Stimulated activated CD4-positive, alpha-beta T cell treated with anti-CD3 and anti-CD28 coated beads, Interleukin-4, amount 100 ng/mL, for 48 hours (primary cell): ENCODE measurements around the gene MLEC.

ENCODE experiments used
- DNase-seq, 2 donors: peaks; one replicate each; pipeline ENCODE4 v3.0.0-alpha.2; 2020; ENCODE audit warnings: low read depth in 2 of 2

The MLEC gene, protein sequence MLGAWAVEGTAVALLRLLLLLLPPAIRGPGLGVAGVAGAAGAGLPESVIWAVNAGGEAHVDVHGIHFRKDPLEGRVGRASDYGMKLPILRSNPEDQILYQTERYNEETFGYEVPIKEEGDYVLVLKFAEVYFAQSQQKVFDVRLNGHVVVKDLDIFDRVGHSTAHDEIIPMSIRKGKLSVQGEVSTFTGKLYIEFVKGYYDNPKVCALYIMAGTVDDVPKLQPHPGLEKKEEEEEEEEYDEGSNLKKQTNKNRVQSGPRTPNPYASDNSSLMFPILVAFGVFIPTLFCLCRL

DNA sequence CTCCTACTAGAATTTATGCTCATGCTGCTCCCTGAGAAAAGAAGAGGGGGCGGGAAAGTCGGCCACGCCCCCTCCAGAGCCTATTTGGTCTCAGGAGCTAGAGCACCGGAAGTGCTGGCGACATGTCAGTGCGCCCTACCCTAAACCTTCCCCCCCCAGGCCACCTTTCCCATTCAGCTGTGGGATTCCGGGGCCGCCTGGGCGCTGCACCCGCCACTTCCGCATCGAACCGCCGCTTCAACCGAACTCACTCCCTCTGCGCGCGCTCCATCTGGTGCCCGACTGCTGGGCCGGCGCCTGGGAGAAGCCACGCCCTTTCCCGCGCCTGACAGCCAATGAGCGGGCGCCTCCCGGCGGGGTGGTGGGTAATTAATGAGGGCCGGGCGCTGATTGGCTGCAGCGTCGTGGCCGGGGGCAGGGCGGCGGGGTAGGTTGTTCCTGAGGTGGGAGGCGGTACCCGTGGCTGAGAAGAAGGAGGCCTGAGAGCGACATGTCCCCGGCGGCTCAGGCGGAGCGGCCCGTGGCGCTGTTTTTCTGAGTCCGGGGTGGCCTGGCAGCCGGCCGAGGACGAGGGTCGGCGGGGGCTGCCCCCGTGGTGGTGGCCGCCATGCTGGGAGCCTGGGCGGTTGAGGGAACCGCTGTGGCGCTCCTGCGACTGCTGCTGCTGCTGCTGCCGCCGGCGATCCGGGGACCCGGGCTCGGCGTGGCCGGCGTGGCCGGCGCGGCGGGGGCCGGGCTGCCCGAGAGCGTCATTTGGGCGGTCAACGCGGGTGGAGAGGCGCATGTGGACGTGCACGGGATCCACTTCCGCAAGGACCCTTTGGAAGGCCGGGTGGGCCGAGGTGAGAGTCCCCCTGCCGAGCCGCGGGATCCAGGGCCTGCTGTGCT, at the start of gene MLEC:
Gene MLEC (plus strand): TSS at position 460 of the 888 bp plus-strand sequence. CDS start 148 bp downstream, at position 608.
- DNase-seq = peak; percentile 98 to 99

DNA sequence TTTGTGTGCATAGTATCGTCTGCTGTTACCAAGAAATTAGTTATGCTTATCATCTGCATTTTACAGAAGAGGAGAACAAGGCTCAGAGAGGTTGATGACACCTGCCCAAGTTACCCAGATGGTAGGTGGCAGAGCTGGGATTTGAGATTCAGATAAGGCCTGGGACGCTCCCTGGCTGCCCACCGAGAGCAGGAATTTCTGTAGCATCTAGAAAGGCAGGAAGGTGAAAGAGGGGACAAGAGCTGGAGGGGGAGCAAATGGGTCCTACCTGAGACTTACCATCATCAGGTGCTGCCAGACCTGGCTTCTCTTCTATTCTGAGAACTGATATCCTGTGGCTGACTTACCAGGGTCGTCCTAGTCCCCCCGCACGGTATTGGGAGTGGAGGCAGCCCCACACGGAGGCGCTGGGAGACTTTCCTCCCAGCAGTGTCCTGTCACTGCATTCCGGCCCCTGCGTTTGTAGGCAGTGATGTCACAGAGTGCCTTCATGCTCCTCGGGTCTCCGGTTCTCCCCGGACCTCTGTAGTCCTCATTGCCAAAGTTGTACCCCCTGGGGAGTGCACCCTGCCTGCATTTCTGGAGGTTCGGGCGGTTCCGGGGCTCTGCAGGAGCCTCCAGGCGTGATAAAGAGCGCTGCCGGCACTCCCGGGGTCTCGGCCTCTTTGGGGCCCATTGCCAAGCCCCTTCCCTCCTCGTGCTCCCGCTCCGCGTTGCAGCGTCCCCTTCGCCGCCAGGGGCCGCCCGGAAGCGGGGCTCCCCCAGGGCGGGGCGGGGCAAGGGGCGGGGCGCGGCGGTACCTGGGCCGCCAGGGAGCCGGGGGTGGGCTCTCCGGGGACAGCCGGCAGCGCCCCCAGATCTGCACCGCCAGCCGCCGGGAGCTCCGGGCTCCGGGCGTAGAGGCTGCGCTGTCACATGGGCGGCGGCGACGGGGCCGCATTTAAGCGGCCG, 46.9 kb upstream of the MLEC start, which contains the start of gene CABP1:
Gene CABP1 (plus strand): TSS at position 856 of the 951 bp plus-strand sequence. CDS start 60 bp downstream, at position 916.
- DNase-seq = peak; percentile 41 to 56

DNA sequence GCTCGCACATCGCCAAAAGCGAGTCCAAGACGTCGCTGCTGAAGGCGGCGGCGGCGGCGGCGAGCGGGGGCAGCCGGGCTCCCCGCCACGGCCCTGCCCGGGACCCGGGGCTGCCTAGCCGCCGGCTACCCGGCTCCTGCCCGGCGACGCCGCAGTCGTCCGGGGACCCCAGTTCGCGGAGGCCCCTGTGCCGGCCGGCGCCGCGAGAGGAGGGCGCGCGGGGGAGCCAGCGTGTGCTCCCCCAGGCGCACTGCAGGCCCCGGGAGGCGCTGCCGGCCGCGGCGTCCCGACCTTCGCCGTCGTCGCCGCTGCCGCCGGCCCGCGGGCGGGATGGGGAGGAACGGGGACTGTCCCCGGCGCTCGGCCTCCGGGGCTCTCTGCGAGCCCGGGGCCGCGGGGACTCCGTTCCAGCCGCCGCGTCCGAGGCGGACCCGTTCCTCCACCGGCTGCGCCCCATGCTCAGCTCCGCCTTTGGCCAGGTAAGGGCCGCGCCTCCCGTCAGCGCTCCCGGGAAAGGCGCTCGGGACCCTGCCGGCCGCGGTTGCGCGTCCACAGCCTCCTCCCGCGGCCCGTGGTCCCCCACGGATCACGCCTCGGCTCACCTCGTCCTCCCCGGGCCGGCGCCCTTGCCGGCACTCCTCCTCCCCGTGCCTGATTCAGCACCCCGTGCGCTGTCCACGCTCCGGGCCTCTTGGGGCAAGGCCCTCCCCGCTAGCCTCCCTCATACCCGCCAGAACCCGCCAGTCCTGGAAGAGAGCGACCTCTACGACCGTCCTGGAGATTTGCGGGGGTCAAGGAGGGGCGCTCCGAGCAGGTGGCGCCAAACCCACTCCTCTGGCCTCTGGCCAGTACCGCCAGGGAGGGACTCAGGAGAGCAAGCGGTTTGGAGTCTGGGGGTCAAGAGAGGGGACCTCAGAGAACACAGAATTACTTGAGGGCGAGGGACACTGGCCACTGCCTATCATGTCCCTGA, 45.8 kb upstream of the MLEC start:
- DNase-seq = peak in 1 of 2 donors; percentile 22

DNA sequence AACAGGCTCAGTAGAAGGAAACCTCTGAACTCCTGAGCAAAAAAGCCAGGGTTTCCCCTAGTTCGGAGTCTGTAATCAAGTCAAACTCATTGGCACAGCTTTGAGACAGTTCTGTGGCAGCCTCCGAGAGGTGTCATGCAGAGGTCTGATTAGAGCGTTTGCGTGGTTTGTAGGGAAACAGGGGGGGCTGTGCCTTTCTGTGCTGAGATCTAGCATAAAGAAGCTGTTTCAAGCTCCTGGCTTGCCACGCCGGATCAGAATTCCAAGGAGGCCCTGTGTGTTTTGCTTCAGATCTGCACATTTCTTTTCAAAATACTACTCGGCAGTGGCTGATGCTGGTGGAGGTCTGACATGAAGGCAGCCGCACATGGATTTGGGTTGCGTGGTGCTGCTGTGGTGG, 44.8 kb upstream of the MLEC start:
- DNase-seq = no peak

DNA sequence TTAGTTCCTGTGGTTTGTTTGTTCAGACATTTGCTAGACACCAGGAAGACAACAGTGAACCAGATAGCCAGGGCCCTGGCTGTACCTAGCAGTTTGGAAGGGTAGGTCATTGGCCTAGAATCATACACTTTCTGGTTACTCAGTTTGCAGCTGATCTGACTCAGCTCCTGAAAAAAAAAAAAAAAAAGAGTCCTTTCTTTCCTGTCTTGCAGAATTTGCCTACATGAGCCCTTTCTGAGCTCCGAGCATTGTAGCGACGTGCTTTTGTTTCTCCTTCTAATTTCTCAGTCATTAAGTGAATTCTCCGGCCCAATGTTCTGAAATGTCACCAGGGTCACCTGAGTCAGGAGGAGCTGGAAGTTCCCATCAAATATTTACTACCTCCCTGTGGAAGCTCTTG, 44.1 kb upstream of the MLEC start:
- no peak for DNase-seq

DNA sequence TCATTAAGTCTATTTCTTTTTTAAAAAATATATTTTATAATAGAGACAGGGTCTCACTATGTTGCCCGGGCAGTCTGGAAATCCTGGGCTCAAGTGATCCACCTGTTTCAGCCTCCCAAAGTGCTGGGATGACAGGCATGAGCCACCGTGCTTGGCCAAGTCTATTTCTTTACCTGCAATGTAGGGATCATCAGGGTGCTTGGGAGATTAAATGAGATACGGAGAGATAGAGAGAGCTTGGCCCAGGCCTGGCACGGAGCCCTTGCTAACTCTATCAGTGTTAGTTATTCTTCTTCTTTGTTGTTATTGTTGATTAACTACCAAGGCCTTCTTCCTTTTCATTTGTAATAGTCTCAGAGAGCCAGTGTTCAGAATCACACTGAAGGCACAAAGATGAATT, 43.4 kb upstream of the MLEC start:
- no peak for DNase-seq

DNA sequence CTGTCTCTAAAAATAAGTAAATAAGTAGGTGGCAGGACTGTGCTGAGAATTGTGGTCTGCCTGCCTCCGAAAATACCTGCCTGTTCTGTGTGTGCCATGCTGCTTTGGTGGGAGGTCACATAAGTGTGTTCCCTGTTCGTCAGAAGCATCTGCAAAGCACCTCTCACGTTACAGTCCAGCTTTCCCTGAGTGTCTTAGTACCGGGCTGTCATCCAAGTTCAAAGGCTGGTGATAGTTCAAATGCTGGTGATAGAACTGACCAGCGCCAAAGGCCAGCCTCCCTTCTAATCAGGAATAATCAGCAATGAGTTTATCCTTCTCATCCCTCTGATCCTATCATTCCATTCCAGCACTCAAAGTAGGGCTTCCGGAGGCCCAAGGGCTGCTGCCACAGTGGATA, 40.9 kb upstream of the MLEC start:
- DNase-seq = no peak

DNA sequence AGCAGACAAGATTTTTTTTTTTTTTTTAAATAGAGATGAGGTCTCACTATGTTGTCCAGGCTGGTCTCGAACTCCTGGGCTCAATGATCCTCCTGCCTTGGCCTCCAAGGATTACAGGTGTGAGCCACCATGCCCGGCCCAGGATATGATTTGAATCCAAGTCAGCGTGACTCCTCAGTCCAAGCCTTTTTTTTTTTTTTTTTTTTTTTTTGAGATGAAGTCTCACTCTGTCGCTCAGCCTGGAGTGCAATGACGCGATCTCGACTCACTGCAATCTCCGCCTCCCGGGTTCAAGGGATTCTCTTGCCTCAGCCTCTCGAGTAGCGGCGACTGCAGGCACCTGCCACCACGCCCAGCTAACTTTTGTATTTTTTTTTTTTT, 39.6 kb upstream of the MLEC start:
- no peak for DNase-seq

DNA sequence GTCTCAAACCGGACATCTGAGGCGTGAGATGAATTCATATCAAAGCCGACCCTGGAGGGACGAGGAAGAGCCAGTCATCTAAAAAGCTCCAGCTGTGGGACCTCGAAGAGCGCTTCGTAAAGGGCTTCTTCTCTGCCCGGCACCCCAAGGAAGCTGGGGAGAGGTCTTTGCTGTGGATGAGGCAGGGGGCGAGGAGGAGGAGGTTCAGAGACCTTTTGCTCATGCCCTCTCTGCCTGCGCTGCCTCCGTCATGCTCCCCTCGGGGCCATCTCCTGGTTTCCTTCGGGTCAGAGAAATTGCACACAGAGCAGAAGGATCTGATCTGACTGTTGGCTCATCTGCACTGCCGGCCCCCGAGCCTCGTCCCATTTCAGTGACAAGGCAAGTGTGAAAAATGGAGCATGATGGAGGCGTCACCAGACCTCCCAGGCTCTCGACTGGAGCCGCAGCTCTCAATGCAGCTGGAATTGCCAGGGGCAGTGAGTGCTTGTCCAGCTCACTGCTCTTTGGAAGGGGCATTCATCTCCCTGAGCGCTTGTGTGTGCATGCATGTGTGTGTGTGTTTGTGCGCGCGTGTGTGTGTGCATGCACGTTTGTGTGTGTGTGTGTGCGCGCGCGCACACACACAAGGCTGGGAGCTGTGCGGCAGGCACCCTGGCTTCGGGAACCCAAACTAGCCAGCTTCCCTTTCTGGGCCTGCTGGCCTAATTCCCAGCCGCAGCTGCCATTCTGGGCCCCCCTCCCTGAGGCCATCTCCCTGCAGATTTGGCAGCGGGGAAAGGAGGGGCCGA, 37.3 kb upstream of the MLEC start:
- DNase-seq = no peak

DNA sequence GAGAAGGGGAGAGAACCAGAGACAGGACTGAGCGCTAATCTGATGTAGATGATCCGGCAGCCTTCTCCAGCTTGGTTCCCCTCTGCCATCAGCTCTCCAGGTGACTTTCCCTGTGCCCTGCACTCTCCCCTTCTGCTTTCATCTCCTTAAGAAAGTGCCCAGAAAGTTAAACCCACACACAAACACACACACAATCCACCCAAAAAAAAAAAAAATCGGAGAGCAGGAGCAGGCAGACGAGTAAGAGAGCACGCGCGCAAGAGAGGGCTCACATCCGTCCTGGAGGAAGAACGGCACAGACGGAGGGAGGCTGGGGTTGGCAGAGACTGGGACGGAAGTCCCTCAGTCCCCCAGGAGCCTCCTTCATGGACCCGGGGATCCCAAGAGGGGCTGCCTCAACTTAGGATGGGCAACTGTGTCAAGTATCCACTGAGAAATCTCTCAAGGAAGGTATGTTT, 36.7 kb upstream of the MLEC start:
- no peak for DNase-seq

DNA sequence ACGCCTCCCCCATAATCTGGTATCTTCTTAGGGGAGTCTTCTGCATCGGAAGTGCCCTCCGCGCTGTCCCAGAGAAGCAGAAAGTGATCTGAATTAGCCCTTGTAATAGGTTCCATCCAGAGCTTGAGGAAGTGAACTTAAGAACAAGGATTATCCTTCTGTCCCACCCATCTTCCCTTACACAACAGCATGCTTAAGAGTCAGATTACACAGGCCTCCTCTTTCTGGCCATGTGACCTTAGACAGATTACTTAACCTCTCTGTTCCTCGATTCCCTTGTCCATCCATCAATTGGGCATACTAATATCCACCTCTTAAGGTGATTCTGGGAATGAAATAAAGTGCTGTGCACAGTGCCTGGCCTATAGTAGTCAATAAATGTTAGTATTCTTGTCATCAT, 35.1 kb upstream of the MLEC start:
- DNase-seq = no peak

DNA sequence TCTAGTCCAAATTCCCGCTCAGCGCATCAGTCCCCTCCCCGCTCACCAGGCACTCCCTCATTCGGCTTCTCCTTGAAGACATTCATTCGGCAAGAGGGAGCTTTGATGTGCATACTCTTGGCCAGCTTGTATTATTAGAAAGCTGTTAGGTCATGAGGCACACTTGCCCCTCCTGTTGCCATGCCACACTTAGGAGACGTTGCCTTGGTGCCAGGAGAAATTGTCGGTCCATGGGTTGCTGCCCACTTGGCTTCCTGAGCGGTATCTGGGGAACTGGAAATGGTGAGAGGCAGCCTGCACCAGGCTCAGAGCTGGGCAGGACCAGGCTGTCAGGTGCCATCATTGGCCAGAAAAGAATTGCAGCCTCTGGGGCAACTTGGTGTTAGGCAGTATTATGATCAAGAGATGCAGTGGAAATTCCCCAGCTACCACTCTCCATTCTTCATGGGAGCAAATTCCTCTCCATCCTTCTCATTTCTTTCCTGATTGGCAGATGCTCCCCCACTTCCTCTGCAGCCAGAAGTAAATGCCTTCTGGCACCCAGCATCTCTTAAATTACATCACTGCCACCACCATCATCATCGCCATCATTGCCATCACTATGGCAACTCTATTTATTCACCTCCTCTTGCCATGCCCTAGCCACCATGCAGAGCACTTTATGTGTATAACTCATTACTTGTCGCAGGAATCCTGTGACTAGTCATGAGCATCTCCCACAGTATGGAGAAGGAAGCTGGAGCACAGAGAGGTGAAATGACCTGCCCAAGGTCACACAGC, 34.1 kb upstream of the MLEC start:
- no peak for DNase-seq

DNA sequence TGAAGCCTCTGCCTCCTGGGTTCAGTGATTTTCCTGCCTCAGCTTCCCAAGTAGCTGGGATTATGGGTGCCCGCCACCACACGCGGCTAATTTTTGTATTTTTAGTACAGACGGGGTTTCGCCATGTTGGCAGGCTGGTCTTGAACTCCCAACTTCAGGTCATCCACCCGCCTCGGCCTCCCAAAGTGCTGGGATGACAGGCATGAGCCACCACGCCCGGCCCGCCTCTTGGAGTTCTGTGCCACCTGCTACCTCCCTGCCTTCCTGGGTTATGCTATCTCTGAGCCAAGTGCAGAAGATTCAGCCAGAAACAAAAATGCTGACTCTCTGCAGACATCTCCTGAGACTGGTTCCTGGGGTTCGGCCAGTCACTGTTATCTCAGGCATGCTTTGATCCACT, 33.3 kb upstream of the MLEC start:
- DNase-seq = no peak

DNA sequence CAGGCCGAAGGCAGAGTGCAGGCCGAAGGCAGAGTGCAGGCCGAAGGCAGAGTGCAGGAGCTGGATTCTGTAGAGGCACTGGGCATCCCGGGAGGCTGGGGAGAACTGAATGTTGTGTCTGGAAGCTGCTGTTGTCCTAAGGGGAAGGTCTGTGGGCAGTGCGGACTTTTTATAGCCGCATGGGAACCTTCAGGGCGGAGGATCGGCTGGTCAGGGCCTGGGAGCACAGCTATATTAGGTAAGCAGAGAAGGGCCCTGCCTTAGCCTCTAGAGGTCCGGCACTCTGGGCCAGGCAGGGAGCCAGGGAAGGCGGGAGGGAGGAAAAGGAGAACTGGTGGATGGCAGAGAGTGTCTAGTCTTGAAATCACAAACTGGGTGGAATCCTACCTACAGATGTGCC, 32.3 kb upstream of the MLEC start:
- DNase-seq = no peak

DNA sequence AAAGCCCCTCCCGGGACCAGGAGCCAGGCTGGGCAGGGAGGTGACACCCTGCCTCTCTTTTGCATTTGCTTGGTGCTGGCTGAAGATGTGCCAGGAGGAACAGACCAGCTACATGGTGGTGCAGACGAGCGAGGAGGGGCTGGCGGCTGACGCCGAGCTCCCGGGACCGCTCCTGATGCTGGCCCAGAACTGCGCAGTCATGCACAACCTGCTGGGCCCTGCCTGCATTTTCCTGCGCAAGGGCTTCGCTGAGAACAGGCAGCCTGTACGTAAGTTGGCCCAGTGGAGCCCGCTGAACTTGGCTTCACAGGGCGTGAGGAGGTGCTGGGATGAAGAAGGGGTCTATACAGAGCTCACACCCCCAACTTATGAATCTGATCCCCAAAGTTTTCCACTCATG, 30.9 kb upstream of the MLEC start:
- DNase-seq = no peak

DNA sequence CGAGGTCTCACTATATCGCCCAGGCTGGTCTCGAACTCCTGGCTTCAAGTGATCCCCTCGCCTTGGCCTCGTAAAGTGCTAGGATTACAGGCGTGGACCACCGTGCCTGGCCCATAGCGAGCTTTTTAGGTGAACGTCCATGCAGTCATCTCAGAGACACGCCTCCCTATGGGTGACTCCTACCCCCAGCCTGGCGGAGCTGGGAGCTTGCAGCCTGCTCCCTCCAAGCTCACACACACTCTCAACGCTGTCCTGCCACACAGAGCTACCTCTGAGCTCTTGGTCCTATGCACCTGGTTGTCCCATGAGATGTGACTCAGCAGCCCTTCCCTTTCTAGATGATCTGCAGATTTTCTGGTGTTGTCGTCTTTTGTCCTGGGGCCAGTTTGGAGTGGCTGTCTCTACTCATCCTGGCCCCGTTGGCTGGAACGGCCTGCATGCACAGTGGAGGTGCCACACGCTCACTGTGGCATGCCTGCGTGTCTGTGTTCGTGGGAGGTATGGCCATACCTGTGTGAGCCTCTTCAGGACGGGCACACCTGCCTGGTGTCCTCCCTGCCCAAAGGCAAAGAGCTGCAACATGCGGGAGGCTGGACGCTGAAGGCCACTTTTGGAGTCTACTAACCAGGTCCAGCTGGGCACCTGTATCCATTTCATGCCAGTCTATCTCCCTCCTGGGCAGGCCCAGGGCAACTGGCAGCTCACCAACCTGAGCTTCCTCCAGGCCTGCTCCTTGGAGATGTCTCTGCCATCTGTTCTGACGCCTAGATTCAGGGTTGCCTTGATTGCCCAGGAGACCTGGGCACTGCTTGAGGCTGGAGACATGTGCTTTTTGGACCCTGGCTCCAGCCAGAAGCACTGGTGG, 28.4 kb upstream of the MLEC start:
- DNase-seq = no peak

DNA sequence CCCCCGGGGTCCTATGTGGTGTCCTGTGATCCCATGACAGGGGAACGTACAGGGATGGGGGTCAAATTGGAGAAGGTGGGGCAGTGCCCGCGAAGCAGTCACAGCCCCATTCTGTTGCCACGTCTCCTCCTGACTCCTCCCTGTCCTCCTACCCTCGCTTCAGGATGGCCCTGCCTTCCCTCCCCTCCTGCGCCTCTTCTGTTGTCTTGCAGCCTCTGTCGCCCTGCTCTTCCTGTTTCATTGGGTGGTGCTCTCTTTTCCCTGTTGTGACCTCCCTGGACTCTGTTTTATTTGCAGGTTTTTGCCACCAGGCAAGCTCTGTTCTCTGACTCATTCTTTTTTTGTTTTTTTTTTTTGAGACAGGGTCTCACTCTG, 27.8 kb upstream of the MLEC start:
- no peak for DNase-seq

DNA sequence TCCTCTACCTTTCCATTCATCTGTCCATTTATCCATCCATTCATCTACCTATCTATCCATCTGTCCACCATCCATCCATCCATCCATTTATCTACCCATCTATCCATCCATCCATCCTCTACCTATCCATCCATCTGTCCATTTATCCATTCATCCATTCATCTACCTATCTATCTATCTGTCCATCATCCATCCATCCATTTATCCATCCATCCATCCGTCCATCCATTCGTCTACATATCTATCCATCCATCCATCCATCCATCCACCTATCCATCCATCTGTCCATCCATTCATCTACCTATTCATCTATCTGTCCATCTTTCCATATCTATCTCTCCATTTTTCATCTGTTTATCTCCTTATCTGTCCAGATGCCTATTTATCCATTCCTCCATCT, 25.5 kb upstream of the MLEC start:
- no peak for DNase-seq
